ENCODE results near the gene MACROD1.

The MACROD1 gene, protein sequence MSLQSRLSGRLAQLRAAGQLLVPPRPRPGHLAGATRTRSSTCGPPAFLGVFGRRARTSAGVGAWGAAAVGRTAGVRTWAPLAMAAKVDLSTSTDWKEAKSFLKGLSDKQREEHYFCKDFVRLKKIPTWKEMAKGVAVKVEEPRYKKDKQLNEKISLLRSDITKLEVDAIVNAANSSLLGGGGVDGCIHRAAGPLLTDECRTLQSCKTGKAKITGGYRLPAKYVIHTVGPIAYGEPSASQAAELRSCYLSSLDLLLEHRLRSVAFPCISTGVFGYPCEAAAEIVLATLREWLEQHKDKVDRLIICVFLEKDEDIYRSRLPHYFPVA

DNA sequence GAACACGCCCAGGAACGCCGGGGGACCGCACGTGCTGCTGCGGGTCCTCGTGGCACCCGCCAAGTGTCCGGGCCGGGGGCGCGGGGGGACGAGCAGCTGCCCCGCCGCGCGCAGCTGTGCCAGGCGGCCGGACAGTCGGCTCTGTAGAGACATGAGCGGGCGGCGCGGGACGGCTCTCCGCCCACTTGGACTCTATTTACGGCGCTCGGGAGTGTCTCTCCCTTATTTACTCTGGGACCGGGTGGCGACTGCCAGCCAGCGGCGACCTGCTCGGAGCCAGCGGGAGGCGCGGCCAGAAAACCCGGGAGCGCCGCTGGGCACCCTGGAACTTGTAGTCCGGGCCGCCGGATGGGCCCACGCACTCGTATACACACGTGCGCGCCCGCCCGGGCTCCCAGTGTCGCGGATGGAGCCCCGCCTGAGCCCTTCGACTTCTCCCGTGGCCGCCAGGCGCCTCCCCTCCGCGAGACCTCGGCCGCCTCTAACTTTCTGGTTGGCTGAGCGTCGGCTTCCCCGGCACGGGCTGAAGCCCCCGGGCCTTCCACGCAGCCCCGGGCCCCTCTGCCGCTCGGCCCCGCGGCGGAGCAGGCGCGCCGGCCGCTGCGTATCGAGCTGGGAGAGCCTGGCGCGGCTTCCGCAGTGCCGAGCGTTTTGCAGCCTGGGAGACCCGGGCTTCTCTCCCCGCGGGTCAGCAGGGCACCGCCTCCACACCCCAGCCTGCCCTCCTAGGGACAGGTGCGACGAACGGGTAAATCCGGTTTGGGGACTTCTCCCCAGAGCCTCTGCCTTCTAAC lies at the start of gene MACROD1:
Gene MACROD1 (minus strand): TSS at position 272 of the 794 bp plus-strand sequence. CDS start 119 bp downstream, at position 153.
- H3K36me3 ChIP-seq (ENCODE audit: control insufficient read depth, low read depth, low read length), result no peaks in the 10 kb centered on the region
- peak within 1 kb of the TSS; percentile 67 for H3K4me3 ChIP-seq (ENCODE audit: low read length)
- H3K9me3 ChIP-seq (ENCODE audit: control insufficient read depth, low read depth, low read length), result no peaks in the 10 kb centered on the region
- peak within 1 kb of the TSS; percentile 56 for H3K9ac ChIP-seq (ENCODE audit: low read length)
- peaks cover 4% of the 10 kb centered on the region for H3K27me3 ChIP-seq (ENCODE audit: control insufficient read depth, insufficient read depth, low read length)
- peaks cover 7% of the 10 kb centered on the region for H3K4me1 ChIP-seq (ENCODE audit: control insufficient read depth, low read depth, low read length)
- no peak within 1 kb of the TSS for H3K27ac ChIP-seq (ENCODE audit: low read length)

DNA sequence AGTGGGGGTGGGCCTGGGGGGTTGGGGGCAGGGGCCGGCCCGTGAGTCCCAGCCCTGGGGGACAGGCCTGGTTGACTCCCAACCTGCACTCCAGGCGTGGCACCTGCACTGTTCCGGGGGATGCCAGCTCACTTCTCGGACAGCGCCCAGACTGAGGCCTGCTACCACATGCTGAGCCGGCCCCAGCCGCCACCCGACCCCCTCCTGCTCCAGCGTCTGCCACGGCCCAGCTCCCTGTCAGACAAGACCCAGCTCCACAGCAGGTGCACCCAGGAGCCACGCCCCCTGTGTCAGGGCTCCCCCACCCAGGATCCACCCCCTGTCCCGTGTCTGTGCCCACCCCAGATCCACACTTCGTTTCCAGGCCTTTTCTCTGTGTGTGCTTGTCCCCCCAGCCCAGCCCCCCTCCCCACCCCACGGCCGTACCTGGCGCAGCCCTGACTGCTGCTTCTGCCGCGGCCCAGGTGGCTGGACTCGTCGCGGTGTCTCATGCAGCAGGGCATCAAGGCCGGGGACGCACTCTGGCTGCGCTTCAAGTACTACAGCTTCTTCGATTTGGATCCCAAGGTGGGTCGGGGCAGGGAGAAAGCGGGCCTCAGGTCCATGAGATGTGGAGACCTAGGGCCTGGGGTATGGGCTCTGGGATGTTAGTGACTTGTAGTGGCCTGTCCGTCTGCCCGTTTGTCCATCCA lies 45.4 kb upstream of the MACROD1 start:
- H3K9ac ChIP-seq (ENCODE audit: low read length), result no peak overlapping the region
- no peaks in the 10 kb centered on the region for H3K4me1 ChIP-seq (ENCODE audit: control insufficient read depth, low read depth, low read length)
- H3K27ac ChIP-seq (ENCODE audit: low read length), result no peak overlapping the region
- H3K4me3 ChIP-seq (ENCODE audit: low read length), result no peak overlapping the region
- no peaks in the 10 kb centered on the region for H3K9me3 ChIP-seq (ENCODE audit: control insufficient read depth, low read depth, low read length)
- H3K36me3 ChIP-seq (ENCODE audit: control insufficient read depth, low read depth, low read length), result peaks cover 12% of the 10 kb centered on the region
- H3K27me3 ChIP-seq (ENCODE audit: control insufficient read depth, insufficient read depth, low read length), result no peaks in the 10 kb centered on the region

DNA sequence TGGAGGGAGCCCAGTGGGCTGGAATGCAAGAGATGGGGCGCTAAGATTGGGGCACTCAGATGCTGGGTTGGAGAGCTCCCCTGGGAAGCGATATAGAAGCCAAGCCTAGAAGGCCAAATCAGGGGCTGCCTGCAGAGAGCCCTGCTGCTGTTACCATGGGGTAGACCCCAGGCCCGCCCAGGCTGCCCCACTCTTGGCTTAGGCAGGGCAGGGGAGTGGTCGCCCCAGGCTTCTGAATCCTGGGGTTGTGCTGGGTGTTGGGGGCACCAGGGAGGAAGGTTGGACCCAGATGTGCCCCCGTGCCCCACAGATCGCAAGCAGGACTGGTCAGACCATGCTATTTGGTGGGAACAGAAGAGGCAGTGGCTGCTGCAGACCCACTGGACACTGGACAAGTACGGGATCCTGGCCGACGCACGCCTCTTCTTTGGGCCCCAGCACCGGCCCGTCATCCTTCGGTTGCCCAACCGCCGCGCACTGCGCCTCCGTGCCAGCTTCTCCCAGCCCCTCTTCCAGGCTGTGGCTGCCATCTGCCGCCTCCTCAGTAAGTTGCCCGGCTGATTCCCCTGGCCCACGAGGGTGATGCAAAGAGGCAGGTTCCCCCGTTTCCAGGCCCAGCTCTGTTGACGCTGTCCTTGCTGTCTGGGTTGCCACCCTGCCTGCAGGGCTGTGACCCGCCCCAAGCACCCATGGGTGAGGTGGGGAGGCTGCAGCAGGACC lies 44.5 kb upstream of the MACROD1 start:
- Histone ChIP-seq H3K4me1 (ENCODE audit: control insufficient read depth, low read depth, low read length) (no peaks in the 10 kb centered on the region), H3K27me3 (ENCODE audit: control insufficient read depth, insufficient read depth, low read length) (no peaks in the 10 kb centered on the region), H3K36me3 (ENCODE audit: control insufficient read depth, low read depth, low read length) (peaks cover 21% of the 10 kb centered on the region), H3K27ac (ENCODE audit: low read length) (no peak overlapping the region), H3K4me3 (ENCODE audit: low read length) (no peak overlapping the region), H3K9ac (ENCODE audit: low read length) (no peak overlapping the region), H3K9me3 (ENCODE audit: control insufficient read depth, low read depth, low read length) (no peaks in the 10 kb centered on the region)

DNA sequence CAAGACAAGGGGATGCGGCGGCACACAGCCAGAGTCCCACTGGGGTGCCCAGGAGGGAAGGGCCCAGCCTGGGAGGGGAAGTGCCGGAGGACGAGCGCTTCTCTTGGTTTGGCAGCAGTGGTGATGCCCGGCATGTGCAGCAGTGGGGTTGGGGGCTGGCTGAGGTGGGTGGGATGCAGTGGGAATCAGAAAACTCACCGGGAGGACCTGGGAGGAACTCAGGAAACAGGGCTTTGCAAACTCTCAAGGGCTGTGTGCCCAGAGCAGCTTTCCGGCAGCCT lies 43.6 kb upstream of the MACROD1 start:
- H3K27ac ChIP-seq (ENCODE audit: low read length), result no peak overlapping the region
- H3K27me3 ChIP-seq (ENCODE audit: control insufficient read depth, insufficient read depth, low read length), result no peaks in the 10 kb centered on the region
- H3K36me3 ChIP-seq (ENCODE audit: control insufficient read depth, low read depth, low read length), result peaks cover 25% of the 10 kb centered on the region

DNA sequence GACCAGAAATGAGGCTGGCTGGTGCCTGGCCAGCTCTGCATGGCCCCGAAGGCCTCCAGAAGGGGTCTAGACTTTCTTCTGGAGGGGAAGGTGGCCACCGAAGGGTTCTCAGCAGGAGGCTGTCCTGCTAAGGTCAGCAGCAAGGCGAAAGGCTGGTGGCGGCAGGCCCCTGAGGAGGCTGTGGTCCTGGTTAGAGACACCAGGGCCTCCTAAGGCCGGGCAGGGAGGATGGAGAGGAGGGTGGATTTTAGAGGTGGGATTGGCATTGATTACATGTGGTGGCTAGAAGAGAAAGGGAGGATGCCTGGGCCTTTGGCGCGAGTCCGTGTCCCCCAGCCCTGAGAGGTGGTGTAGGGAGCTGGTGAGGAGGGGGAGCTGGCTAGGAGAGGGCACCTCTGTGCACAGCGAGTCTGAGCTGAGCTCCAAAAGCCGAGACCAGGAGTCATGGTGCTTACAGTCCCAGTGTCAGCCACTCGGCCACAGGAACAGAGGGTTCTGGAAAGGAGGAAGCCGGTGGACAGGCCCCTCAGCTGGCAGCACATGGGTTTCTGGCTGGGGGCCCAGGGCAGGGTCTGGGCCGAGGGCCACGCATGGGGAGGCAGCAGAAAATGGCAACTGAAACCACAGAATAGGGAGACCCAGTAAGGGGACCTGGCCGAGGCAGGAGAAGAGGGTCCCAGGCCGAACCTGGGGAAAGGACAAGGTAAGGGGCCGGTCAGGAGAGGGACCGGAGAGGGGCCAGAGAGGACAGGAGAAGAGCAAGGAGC lies 43.1 kb upstream of the MACROD1 start:
- H3K36me3 ChIP-seq (ENCODE audit: control insufficient read depth, low read depth, low read length), result peaks cover 29% of the 10 kb centered on the region
- no peaks in the 10 kb centered on the region for H3K27me3 ChIP-seq (ENCODE audit: control insufficient read depth, insufficient read depth, low read length)
- H3K9me3 ChIP-seq (ENCODE audit: control insufficient read depth, low read depth, low read length), result no peaks in the 10 kb centered on the region
- no peaks in the 10 kb centered on the region for H3K4me1 ChIP-seq (ENCODE audit: control insufficient read depth, low read depth, low read length)
- H3K9ac ChIP-seq (ENCODE audit: low read length), result no peak overlapping the region
- H3K4me3 ChIP-seq (ENCODE audit: low read length), result no peak overlapping the region
- H3K27ac ChIP-seq (ENCODE audit: low read length), result no peak overlapping the region

More for the DNA sequence above, 43.6 kb upstream of the MACROD1 start:
- no peak overlapping the region for H3K9ac ChIP-seq (ENCODE audit: low read length)
- no peak overlapping the region for H3K4me3 ChIP-seq (ENCODE audit: low read length)
- H3K9me3 ChIP-seq (ENCODE audit: control insufficient read depth, low read depth, low read length), result no peaks in the 10 kb centered on the region
- H3K4me1 ChIP-seq (ENCODE audit: control insufficient read depth, low read depth, low read length), result no peaks in the 10 kb centered on the region

DNA sequence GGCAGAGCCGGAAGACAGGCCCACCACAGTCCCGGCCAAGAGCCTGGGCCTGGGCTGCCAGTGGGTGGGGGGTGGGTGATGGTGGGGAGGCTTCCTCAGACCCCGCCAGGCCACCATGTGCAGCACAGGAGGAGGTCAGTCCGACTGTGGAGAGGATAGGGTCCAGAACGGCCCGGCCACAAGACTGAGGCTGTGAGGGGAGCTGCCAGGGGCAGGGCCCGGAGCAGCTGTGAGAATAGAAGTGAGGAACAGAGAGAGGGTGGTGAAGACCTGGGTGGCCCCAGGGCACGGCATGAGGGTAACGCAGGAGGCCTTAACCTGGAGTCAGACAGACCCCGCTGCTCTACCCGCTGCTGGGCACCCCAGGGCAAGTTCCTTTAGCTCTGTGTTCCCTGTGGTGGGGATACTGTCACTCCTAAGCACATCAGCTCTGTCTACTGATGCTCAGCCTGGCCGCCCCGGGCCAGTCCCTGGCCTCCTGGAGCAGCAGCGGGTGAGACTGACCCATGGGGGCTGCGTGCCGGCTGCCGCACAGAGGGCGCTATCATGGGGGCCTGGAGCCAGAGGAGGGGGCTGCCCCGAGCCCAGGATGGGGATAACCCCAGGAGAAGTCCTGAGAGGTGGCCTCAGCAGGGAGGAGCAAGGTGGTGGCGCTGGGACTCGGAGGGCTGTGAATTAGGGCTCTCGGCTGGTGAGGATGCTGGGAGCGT lies 42.3 kb upstream of the MACROD1 start:
- no peak overlapping the region for H3K4me3 ChIP-seq (ENCODE audit: low read length)
- H3K27ac ChIP-seq (ENCODE audit: low read length), result no peak overlapping the region
- H3K4me1 ChIP-seq (ENCODE audit: control insufficient read depth, low read depth, low read length), result no peaks in the 10 kb centered on the region
- H3K9ac ChIP-seq (ENCODE audit: low read length), result no peak overlapping the region
- no peaks in the 10 kb centered on the region for H3K27me3 ChIP-seq (ENCODE audit: control insufficient read depth, insufficient read depth, low read length)
- H3K36me3 ChIP-seq (ENCODE audit: control insufficient read depth, low read depth, low read length), result peaks cover 37% of the 10 kb centered on the region
- no peaks in the 10 kb centered on the region for H3K9me3 ChIP-seq (ENCODE audit: control insufficient read depth, low read depth, low read length)

DNA sequence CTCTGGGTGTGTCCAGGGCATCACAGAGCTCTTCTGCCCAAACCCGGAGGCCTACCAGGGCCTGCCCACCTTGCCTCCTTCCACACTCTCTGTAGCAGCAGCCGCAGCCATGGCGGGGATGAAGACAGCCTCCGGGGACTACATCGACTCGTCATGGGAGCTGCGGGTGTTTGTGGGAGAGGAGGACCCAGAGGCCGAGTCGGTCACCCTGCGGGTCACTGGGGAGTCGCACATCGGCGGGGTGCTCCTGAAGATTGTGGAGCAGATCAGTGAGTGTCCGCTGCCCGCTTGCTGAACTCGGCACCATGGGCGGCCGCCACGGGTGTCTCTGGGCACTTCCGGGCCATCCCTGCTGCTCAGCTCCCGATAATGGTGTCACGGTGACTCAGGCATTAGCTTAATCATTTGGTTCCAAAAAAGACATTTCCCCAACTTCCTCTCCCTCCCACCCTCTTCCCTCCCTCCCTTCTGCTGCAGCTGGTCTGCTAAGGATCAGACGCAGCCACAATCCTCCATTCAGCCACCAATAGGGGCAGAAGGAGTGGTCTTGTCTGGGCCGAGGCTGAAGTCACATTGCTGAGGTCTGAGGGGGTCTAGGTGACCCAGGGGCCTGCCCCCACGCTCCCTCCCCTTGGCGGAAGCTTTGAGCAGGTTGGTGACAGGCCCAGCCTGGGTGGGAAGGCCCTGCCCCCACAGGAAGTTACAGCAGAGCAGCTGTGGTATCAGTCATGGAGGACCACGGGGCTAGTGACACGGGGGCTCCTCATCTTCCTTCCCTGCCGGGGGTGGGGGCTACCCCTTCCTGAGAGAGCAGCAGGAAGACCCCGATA lies 41.6 kb upstream of the MACROD1 start:
- Histone ChIP-seq H3K27me3 (ENCODE audit: control insufficient read depth, insufficient read depth, low read length) (no peaks in the 10 kb centered on the region), H3K27ac (ENCODE audit: low read length) (no peak overlapping the region), H3K9me3 (ENCODE audit: control insufficient read depth, low read depth, low read length) (no peaks in the 10 kb centered on the region), H3K36me3 (ENCODE audit: control insufficient read depth, low read depth, low read length) (peaks cover 44% of the 10 kb centered on the region), H3K9ac (ENCODE audit: low read length) (no peak overlapping the region), H3K4me1 (ENCODE audit: control insufficient read depth, low read depth, low read length) (no peaks in the 10 kb centered on the region), H3K4me3 (ENCODE audit: low read length) (no peak overlapping the region)

DNA sequence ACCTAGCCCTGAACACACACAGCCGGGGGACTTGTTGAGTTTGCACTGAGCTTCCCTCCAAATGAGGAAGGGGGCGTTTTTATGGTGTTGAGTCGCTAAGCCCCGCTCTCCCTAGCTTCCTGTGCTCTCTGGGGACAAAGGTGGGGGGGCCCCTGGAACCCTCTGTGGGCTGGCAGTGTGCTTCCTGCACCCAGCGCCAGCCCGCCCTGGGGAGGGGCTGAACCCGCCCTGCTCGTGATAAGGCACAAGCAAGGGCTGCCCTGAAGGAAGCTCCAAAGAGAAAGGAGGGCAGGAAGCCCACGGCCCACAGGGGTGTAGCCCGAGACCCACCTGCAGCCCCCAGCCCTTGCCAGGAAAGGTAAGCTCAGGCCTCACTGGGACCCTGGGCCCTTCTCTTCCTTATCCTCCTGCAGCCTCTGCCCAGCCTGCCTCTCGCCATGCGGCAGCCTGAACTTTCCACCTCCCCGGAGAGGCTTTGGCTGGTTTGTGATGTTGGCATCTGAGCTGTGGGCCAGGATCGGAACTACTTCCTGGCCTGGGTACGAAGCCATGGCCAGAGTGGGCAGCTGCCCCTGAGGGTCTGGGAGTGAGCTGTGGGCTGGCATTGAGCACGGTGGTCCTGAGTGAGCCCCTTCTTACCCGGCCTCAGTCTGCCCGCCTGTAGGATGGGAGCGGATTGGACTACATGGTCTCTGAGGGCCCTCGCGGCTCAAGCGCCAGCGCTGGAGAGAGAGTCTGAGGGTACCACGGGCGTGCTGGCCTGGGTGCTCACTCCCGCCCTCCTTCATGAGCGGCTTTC lies 40.7 kb upstream of the MACROD1 start, which contains the start of gene FERMT3:
Gene FERMT3 (plus strand): TSS at position 265 of the 799 bp plus-strand sequence. CDS start 644 bp downstream, outside the sequence.
- no peaks in the 10 kb centered on the region for H3K27me3 ChIP-seq (ENCODE audit: control insufficient read depth, insufficient read depth, low read length)
- H3K27ac ChIP-seq (ENCODE audit: low read length), result no peak within 1 kb of the TSS
- no peak within 1 kb of the TSS for H3K9ac ChIP-seq (ENCODE audit: low read length)
- H3K4me1 ChIP-seq (ENCODE audit: control insufficient read depth, low read depth, low read length), result no peaks in the 10 kb centered on the region
- H3K4me3 ChIP-seq (ENCODE audit: low read length), result no peak within 1 kb of the TSS
- no peaks in the 10 kb centered on the region for H3K9me3 ChIP-seq (ENCODE audit: control insufficient read depth, low read depth, low read length)
- peaks cover 43% of the 10 kb centered on the region for H3K36me3 ChIP-seq (ENCODE audit: control insufficient read depth, low read depth, low read length)

DNA sequence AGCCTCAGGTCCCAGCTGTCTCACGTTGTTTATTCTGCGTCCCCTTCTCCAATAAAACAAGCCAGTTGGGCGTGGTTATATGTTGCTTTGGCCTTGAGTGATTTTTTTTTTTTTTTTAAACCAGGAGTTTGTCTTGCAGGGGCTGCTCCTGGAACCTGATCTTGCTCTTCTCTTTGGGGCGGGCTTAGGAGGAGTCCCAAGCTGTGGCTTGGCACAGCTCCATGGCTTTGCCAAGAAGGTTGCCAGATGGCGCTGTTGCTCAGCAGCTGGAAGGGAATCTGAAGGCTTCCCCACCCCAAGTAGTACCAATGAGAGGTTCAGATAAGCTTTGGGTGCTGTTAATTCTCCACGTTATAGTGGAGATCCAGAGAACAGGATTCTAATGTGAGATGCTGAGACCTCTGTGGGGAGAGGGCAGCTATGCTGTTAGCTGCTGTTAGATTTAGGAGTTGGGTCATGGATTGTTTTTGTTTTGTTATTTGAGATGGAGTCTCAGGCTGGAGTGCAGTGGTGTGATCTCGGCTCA lies 38.6 kb upstream of the MACROD1 start:
- Histone ChIP-seq H3K27me3 (ENCODE audit: control insufficient read depth, insufficient read depth, low read length) (no peaks in the 10 kb centered on the region), H3K27ac (ENCODE audit: low read length) (no peak overlapping the region), H3K4me3 (ENCODE audit: low read length) (no peak overlapping the region), H3K9ac (ENCODE audit: low read length) (no peak overlapping the region), H3K4me1 (ENCODE audit: control insufficient read depth, low read depth, low read length) (no peaks in the 10 kb centered on the region), H3K36me3 (ENCODE audit: control insufficient read depth, low read depth, low read length) (peaks cover 64% of the 10 kb centered on the region), H3K9me3 (ENCODE audit: control insufficient read depth, low read depth, low read length) (no peaks in the 10 kb centered on the region)

Data from iPS-18a (cell line).